ENCODE measurements around the gene VWF. TPM values are rescaled to one million over a fixed set of nuclear protein-coding genes. Genes with fewer than 3 reads are reported as not detected.

VWF gene
- total RNA-seq, 1 experiment from 2014 or later, result not detected

- H3K36me3 ChIP-seq (ENCODE audit: low read depth, low read length), result no peaks in the 10 kb centered on the region
- H4K20me1 ChIP-seq (ENCODE audit: low read length), result no peaks in the 10 kb centered on the region
- no peaks in the 10 kb centered on the region for H3F3A ChIP-seq (ENCODE audit: low read length, unreplicated experiment)
- H3K4me3 ChIP-seq (ENCODE audit: low read length), result no peak overlapping the region
- CTCF ChIA-PET, result no interaction called here
- H3K9me2 ChIP-seq (replicated peaks; ENCODE audit: low read length), result no peaks in the 10 kb centered on the region
- H3K27me3 ChIP-seq (ENCODE audit: low read length), result no peaks in the 10 kb centered on the region
- no peaks in the 10 kb centered on the region for H3K4me1 ChIP-seq (ENCODE audit: insufficient read depth, low read length)
- no peaks in the 10 kb centered on the region for H3K79me2 ChIP-seq (ENCODE audit: low read length)
- no peak for TF ChIP-seq EZH2phosphoT487 (IDR thresholded peaks at IDR 0.05; ENCODE audit: borderline replicate concordance, low read length)
- H2AFZ ChIP-seq (ENCODE audit: low read length), result no peak overlapping the region
- no peak for DNase-seq
- POLR2A ChIA-PET (ENCODE audit: unreplicated experiment), result no interaction called here
- intact Hi-C loops (cut with micrococcal nuclease), result no loop called here
- no peak overlapping the region for H3K9ac ChIP-seq (ENCODE audit: low read length)
- H3K9me3 ChIP-seq (ENCODE audit: low read length), result no peaks in the 10 kb centered on the region
- H3K27ac ChIP-seq (ENCODE audit: low read length), result no peak overlapping the region
- H3K4me2 ChIP-seq (ENCODE audit: low read length), result no peak overlapping the region
- BruUV-seq (replicated peaks), result no TSS peak
- no peak for ATAC-seq
Observed at GRCh38 chr12:6148061-6148460, 23.6 kb upstream of the VWF start.

- DNase-seq (no peak), ATAC-seq (no peak)
- Histone ChIP-seq H3K4me2 (ENCODE audit: low read length) (no peak overlapping the region), H3F3A (ENCODE audit: low read length, unreplicated experiment) (no peaks in the 10 kb centered on the region), H3K4me1 (ENCODE audit: insufficient read depth, low read length) (no peaks in the 10 kb centered on the region), H3K79me2 (ENCODE audit: low read length) (no peaks in the 10 kb centered on the region), H3K9me3 (ENCODE audit: low read length) (no peaks in the 10 kb centered on the region), H3K27ac (ENCODE audit: low read length) (no peak overlapping the region), H4K20me1 (ENCODE audit: low read length) (no peaks in the 10 kb centered on the region), H3K9ac (ENCODE audit: low read length) (no peak overlapping the region), H3K9me2 (replicated peaks; ENCODE audit: low read length) (no peaks in the 10 kb centered on the region), H2AFZ (ENCODE audit: low read length) (no peak overlapping the region), H3K36me3 (ENCODE audit: low read depth, low read length) (no peaks in the 10 kb centered on the region), H3K4me3 (ENCODE audit: low read length) (no peak overlapping the region), H3K27me3 (ENCODE audit: low read length) (no peaks in the 10 kb centered on the region)
- intact Hi-C loops (cut with micrococcal nuclease), result no loop called here
- TF ChIP-seq CTCF (conservative IDR thresholded peaks at IDR 0.05; ENCODE audit: low read depth, low read length) (no peak), EZH2phosphoT487 (IDR thresholded peaks at IDR 0.05; ENCODE audit: borderline replicate concordance, low read length) (no peak), EZH2 (IDR thresholded peaks at IDR 0.05; ENCODE audit: low read length, unreplicated experiment) (no peak)
- ChIA-PET POLR2A (ENCODE audit: unreplicated experiment) (no interaction called here), CTCF (no interaction called here)
- BruUV-seq (replicated peaks), result no TSS peak
Observed at GRCh38 chr12:6146951-6147350, 22.5 kb upstream of the VWF start.

DNA sequence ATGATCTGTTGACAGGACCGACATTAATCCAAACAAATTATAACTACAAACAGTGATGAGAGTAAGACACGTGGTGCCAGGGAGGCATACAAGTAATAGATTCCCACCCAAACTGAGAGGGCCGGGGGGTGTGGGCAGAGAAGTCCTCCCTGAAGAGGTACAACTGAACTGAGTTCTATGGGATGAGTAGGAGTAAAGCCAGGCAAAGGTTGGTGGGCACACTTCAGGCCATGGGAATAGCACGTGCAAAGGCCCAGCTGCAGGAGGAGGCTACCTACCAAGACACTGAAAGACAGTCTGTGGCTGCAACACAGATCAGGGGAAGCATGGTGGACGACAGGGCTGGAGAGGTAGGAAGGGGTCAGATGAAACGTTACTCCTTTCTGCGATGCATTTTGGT is 22.0 kb upstream of the VWF start:
- H3F3A ChIP-seq (ENCODE audit: low read length, unreplicated experiment), result no peaks in the 10 kb centered on the region
- no peak overlapping the region for H3K4me3 ChIP-seq (ENCODE audit: low read length)
- no peak overlapping the region for H2AFZ ChIP-seq (ENCODE audit: low read length)
- BruUV-seq (replicated peaks), result no TSS peak
- H3K27ac ChIP-seq (ENCODE audit: low read length), result no peak overlapping the region
- DNase-seq (no peak), ATAC-seq (no peak)
- intact Hi-C loops (cut with micrococcal nuclease), result no loop called here
- no peak overlapping the region for H3K9ac ChIP-seq (ENCODE audit: low read length)
- no peaks in the 10 kb centered on the region for H3K27me3 ChIP-seq (ENCODE audit: low read length)
- H3K4me1 ChIP-seq (ENCODE audit: insufficient read depth, low read length), result no peaks in the 10 kb centered on the region
- H3K36me3 ChIP-seq (ENCODE audit: low read depth, low read length), result no peaks in the 10 kb centered on the region
- POLR2A ChIA-PET (ENCODE audit: unreplicated experiment), result no interaction called here
- H3K4me2 ChIP-seq (ENCODE audit: low read length), result no peak overlapping the region
- CTCF ChIA-PET, result no interaction called here
- H4K20me1 ChIP-seq (ENCODE audit: low read length), result no peaks in the 10 kb centered on the region
- no peaks in the 10 kb centered on the region for H3K79me2 ChIP-seq (ENCODE audit: low read length)
- H3K9me2 ChIP-seq (replicated peaks; ENCODE audit: low read length), result no peaks in the 10 kb centered on the region
- no peaks in the 10 kb centered on the region for H3K9me3 ChIP-seq (ENCODE audit: low read length)
- no peak for TF ChIP-seq EZH2phosphoT487 (IDR thresholded peaks at IDR 0.05; ENCODE audit: borderline replicate concordance, low read length)
- TF ChIP-seq CTCF (conservative IDR thresholded peaks at IDR 0.05; ENCODE audit: low read depth, low read length), result no peak
- TF ChIP-seq EZH2 (IDR thresholded peaks at IDR 0.05; ENCODE audit: low read length, unreplicated experiment), result no peak

Data from PC-3 (cell line).